Astrocyte of the hippocampus (primary cell): ENCODE measurements around the gene KIRREL3.
A peak's percentile ranks its signal among the peaks of the same experiment; 100 is the strongest.

ENCODE experiments used
- DNase-seq: peaks from one replicate; pipeline ENCODE4 v3.0.0; 2011; ENCODE audit warnings: low read depth, low spot score

Gene KIRREL3

GRCh38 chr11:126917531-126918204 lies 82.9 kb downstream of the KIRREL3 start:
- DNase-seq: peak; percentile 97

DNA sequence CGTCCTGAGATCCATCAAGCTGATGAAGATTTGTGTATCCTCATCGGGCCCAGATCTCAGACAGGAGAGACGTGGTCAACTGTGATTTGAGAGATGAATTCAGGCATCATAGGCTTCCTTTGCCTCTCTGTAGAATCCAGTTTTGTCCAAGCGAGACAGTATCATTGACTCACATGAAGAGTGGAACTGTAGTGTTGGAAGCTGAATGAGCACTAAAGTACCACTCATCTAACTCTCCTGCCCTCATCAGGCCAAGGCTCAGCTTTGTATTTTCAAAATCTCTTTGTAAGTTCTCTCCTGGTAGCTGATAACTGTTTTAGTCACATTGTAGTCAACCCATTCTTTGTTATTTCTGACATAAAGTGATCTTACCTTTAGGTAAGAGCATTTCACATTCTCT lies 85.1 kb downstream of the KIRREL3 start:
- DNase-seq: no peak

DNA sequence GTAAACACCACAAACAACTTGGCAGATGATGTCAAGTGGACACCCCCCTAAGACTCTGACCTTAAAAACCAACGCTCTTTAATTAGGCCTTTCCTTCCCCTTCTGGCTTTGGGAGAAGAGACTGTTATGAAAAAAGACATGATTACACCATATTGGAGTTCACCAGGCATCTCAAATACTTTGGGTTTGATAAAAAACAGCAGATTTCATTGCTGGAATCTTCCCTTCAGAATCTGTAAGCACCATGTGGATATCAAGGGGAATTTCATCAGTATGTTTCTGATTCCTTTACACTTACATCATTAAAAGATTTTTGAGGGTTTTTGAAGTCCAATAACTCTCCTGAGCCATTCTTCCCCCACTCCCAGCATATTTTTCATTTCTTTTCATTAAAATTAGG lies 85.6 kb downstream of the KIRREL3 start:
- peak; percentile 45 for DNase-seq

DNA sequence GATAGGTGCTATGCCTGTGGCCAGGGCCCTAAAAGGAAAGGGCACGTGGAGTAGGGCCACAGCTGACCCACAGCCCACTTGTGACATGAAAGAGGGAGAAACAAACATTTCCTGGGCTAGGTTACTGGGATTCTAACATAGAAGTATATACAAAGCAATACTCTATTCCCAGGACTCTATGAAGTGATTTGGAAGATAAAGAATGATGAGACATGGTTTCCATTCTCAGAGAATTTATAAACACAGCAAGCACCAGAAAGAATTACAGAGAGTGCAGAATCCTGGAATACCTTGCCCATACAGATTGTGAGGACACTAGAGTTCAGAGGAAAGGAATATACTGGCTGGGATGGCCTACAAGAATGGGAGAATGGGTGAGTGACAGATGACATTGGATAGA lies 86.4 kb downstream of the KIRREL3 start:
- DNase-seq: no peak

DNA sequence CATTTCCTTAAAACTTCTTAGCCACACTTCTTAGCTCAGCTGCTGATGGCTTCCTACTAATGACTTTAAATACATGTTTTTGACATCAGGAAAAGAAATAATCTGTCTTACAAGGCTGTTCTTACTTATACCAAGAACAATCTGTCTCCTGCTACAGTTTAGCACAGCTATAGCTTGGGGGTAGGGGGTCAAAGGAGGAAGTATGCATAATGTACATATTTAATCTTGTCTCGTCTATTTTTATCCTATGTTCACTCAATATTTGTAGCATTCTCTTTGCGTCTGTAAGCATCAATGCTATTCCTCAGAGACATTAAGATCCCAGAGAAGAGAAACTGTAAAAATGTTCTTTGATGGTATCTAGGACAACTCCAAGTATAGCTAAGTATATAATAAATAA lies 96.0 kb downstream of the KIRREL3 start:
- no peak for DNase-seq

GRCh38 chr11:126901783-126902182 lies 98.8 kb downstream of the KIRREL3 start:
- DNase-seq: no peak

- no peak for DNase-seq
These were observed 100.4 kb downstream of the KIRREL3 start for GRCh38 chr11:126899961-126900748.

GRCh38 chr11:126898802-126899201 lies 101.8 kb downstream of the KIRREL3 start:
- DNase-seq: no peak

DNA sequence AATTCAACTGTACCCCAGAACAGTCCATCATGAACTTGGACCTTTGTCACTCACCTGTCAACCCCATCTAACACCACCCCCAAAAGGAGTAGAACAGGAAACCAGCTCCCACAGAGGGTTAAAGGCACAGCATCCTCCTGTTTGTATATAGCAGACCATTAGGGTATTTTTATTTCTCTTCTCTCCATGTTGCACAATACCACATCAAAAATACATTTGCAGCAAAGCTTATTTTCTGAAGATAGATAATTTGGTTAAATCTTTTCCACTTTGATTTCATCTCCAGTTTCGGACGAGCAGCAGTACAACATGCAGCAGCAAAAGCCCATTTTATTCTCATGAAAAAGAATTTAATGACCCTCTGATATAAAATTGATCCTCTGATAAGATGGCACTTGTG lies 103.1 kb downstream of the KIRREL3 start:
- DNase-seq: no peak

DNA sequence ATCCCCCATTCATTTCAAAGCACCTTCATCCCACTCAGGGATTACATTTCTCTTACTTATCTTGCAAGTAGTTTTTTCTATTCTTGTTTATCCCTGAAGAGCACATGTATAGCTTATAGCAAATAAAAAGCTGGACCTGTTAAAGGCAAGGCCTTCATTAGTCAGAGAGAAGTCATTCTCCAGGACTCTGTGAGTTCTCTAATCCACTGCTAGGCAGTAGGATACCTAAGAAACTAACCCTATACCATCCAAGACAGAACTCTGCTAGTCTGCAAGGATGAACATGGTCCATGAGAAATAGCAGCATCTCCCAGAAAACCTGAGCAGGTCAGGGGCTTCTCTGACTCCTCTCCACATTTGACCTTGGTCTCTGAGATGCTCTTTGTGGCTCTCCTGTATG lies 104.5 kb downstream of the KIRREL3 start:
- no peak for DNase-seq

- peak; percentile 11 for DNase-seq
These were observed 106.8 kb downstream of the KIRREL3 start for GRCh38 chr11:126893796-126894195.

GRCh38 chr11:126892756-126893155 lies 107.8 kb downstream of the KIRREL3 start:
- no peak for DNase-seq

DNA sequence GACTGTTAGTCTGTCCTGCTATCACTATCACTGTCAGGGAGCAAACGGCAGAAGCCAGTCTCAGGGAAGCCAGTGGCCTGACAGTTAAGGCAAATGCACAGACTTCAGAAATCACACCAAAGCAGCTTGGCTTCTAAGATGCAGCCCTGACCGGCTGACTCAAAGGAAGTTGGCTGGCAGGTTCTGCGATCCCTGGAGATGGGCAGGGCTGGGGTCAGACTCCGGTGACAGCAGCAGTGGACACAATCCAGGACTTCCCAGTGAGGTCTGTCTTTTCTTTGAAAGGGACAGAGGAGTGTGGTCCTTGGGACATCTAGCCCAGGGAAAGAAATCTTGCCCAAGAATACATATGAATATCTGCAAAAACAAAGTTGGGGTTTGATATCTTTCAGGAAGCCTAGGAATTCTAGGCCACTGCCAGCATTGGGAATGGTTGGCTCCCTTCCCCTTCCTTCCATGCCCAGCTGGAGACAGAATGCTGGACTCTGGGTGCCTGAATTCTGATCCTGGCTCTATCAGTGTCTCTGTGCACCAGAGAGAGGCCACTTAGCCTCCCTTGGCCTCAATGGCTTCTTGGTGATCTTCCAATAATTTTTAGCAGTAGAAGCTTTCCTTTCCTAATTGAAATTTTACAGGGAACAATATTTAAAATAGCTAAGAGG lies 108.9 kb downstream of the KIRREL3 start:
- peak; percentile 51 for DNase-seq

DNA sequence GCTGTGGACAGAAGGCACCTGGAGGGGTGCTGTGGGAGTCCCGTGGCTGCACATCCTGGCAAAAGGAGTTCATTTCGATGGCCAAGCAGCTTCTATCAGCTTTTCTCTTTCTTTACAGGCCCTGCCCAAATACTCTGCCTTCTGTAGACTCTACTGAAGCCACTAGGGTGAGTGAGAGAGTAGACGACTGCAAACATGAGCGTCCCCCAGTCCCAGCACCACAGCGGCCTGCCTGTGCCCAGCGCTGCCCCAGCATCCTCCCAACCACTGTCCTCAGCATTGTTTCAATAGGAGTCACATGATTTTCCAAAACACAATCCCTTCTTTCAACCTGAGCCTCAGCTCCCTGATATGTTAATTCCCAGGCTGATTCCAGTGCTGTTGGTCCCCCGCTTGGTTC lies 110.0 kb downstream of the KIRREL3 start:
- DNase-seq: no peak

GRCh38 chr11:126888115-126888712 lies 112.4 kb downstream of the KIRREL3 start:
- no peak for DNase-seq

GRCh38 chr11:126886636-126887035 lies 113.9 kb downstream of the KIRREL3 start:
- no peak for DNase-seq

DNA sequence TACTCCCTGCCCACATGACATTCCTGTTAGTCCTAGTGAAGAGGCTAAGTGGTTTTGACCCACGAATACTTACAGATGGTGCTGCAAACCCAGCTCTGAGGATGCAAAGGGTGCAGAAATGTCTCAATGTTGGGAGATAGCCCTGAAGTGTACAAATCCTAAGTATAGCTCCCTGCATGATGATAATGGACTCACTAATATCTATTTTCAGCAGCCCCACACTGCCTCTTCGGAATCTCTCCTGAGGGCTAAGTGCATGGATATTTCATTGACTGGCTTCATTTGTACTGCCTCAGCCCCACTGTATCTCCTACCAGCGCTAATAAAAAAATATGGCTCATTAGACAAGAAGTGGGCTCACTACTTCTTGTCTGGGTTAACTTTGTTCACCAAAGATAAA lies 114.5 kb downstream of the KIRREL3 start:
- DNase-seq: no peak

DNA sequence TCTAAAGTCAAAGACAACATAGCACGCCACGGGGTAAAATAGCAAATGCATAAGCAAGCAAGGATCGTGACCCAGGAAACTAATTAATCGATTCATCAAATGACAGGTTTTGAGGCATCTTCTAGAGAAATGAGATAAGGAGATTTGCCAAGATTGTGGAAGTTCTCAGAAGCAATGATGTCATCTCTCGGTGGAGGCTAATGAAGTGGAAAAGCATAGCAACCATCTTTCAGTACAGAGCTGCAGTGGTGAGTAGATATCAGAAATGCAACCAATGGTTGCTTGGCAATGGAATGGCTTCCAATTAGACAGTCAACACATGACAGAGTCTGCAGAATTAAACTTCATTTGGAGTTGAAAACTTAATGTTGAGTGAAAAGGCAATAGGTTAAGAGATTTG lies 116.0 kb downstream of the KIRREL3 start:
- peak; percentile 10 for DNase-seq

DNA sequence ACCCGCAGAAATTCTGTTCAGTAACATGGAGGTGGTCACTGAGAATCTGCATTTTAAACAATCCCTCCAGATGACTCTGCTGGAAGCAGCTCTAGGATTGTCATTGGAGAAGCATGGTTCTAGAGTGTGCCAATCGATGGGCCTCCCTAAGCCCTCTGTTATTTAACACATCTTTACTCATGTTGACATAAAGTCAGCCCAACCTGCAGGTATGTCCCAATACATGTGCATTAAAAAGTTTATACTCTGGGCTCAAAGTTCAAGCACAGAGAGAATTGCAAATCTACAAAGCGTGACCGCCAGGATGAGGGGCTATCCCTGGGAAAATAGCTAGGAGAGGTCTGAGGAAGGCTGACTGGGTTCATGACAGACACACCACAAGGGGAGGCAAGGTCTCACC lies 116.4 kb downstream of the KIRREL3 start:
- no peak for DNase-seq

DNA sequence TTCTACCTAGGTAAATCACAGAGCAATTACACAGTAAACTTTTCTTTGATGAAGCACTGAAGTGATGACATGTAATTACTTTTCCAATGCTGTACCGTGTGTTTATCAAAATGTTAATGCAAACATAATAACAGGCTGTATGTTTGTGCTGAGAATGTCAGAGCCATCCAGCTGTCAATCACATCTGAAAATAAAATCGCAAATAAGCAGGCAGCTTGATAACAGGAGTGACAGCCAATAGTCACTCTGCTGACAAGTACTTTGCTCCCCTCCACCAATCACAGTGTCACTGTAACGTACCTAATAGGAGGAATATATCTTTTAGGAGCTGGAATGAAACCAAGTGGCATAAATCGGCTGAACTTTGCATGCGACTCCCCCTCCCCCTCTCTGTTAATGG lies 119.7 kb downstream of the KIRREL3 start:
- no peak for DNase-seq

GRCh38 chr11:126879516-126879915 lies 121.1 kb downstream of the KIRREL3 start:
- DNase-seq: no peak

DNA sequence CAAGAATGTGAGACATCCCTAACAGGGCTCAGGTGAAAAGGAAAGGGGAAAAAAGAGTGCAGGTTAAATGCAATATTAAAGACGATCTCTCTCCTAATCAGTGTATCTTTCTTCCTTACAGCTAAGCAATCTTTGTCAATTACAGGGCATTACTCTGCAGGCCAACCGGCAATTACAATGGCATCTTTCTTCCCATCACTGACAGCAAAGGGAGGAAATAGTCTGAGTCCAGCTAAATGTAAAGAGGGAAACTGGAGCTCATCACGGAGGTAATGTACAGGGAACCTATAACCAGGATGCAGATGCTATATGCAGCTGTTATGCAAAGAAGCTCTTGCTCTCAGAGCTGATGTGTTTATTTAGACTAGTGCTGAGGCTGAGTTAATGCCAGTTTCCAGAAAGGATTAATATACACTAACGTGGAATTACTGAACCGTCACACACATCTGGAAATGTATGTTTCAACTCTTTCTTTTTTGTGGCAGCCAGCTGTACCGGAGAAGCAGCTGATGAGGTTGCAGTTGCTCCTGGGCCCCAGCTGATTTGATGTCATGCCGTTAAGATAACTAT lies 121.6 kb downstream of the KIRREL3 start:
- DNase-seq: no peak
